Mesendoderm (in vitro differentiated cells): ENCODE measurements around the gene HERPUD2.
"Not testable (repeated sequence)": the region's sequence is repeated elsewhere in the genome, so short reads cannot be mapped to it uniquely, and the experiment has no call there.

Experiments used
- DNase-seq: peaks from one replicate; pipeline ENCODE4 v3.0.0; 2013
- H2AK5ac ChIP-seq: 2 replicates; pipeline ENCODE4 v1.6.1; 2013; ENCODE audit warnings: low read length, inconsistent platforms
- H2BK120ac ChIP-seq: 2 replicates; pipeline ENCODE4 v1.6.1; 2013; ENCODE audit warnings: low read depth, mild to moderate bottlenecking, low read length, moderate library complexity, mixed read lengths
- H2BK15ac ChIP-seq: replicated peaks from 2 replicates; pipeline ENCODE4 v1.6.1; 2013; ENCODE audit warnings: low read depth, mild to moderate bottlenecking, moderate library complexity
- H2BK5ac ChIP-seq: 2 replicates; pipeline ENCODE4 v1.6.1; 2013; ENCODE audit warnings: low read length, inconsistent platforms
- H3K18ac ChIP-seq: 2 replicates; pipeline ENCODE4 v1.6.1; 2013; ENCODE audit warnings: mild to moderate bottlenecking, low read length, mixed read lengths
- H3K23ac ChIP-seq: one replicate; pipeline ENCODE4 v1.6.1; 2013; ENCODE audit warnings: low read length
- H3K27ac ChIP-seq: 2 replicates; pipeline ENCODE4 v1.5.1; 2013; ENCODE audit warnings: low read depth, mild to moderate bottlenecking, inconsistent platforms, low read length, moderate library complexity
- H3K27me3 ChIP-seq: 2 replicates; pipeline ENCODE4 v1.6.1; 2013; ENCODE audit warnings: low read length, control low read depth, mild to moderate bottlenecking, inconsistent platforms; ENCODE audit not compliant: insufficient read depth, poor library complexity
- H3K36me3 ChIP-seq: 2 replicates; pipeline ENCODE4 v1.6.1; 2013; ENCODE audit warnings: low read length, inconsistent platforms; ENCODE audit not compliant: control insufficient read depth, insufficient read depth
- H3K4ac ChIP-seq: one replicate; pipeline ENCODE4 v1.6.1; 2013; ENCODE audit warnings: low read depth, mild to moderate bottlenecking, low read length, moderate library complexity
- H3K4me1 ChIP-seq: 2 replicates; pipeline ENCODE4 v1.6.1; 2013; ENCODE audit warnings: low read depth, low read length, inconsistent platforms; ENCODE audit not compliant: control insufficient read depth
- H3K4me2 ChIP-seq: 2 replicates; pipeline ENCODE4 v1.6.1; 2013; ENCODE audit warnings: low read length
- H3K4me3 ChIP-seq: 2 replicates; pipeline ENCODE4 v1.5.1; 2013; ENCODE audit warnings: mild to moderate bottlenecking, low read length
- H3K56ac ChIP-seq: one replicate; pipeline ENCODE4 v1.6.1; 2013; ENCODE audit warnings: low read length
- H3K79me1 ChIP-seq: 2 replicates; pipeline ENCODE4 v1.6.1; 2013; ENCODE audit warnings: low read length, inconsistent platforms
- H3K79me2 ChIP-seq: 2 replicates; pipeline ENCODE4 v1.6.1; 2013; ENCODE audit warnings: mild to moderate bottlenecking, low read length; ENCODE audit not compliant: control insufficient read depth, insufficient read depth
- H3K9ac ChIP-seq: 2 replicates; pipeline ENCODE4 v1.6.1; 2013; ENCODE audit warnings: low read length, inconsistent platforms
- H4K5ac ChIP-seq: one replicate; pipeline ENCODE4 v1.6.1; 2013; ENCODE audit warnings: low read length
- H4K8ac ChIP-seq: one replicate; pipeline ENCODE4 v1.6.1; 2013; ENCODE audit warnings: low read depth, mild to moderate bottlenecking, control low read depth, low read length, moderate library complexity
- WGBS: extraction: QIAGEN DNeasy Blood & Tissue Kit; methylation state at CpG from one replicate; pipeline ENCODE4 v1.1.7; 2013; ENCODE audit warnings: low lambda C conversion rate, missing lambda C conversion rate; ENCODE audit not compliant: insufficient coverage; ENCODE audit errors: extremely low coverage; 5-methylcytosine and 5-hydroxymethylcytosine counted together

The HERPUD2 gene

GRCh38 chr7:35660411-35660810 lies 34.5 kb downstream of the HERPUD2 start:
- not testable (repeated sequence) for H3K18ac ChIP-seq, H3K79me2 ChIP-seq, H3K4me3 ChIP-seq, H3K36me3 ChIP-seq, H4K5ac ChIP-seq, H3K9ac ChIP-seq, H2BK120ac ChIP-seq, H3K79me1 ChIP-seq, H2AK5ac ChIP-seq, H3K23ac ChIP-seq, DNase-seq, H3K56ac ChIP-seq, H3K4me1 ChIP-seq, H3K4ac ChIP-seq, H2BK5ac ChIP-seq, H3K27me3 ChIP-seq, H2BK15ac ChIP-seq, H4K8ac ChIP-seq, H3K27ac ChIP-seq, H3K4me2 ChIP-seq
- no CpG with 5 or more reads among the region's 4 CpGs for WGBS

GRCh38 chr7:35658606-35659201 lies 36.2 kb downstream of the HERPUD2 start:
- WGBS, result no CpG with 5 or more reads among the region's 1 CpG
- Histone ChIP-seq H2BK15ac (no peak overlapping the region), H3K4ac (no peak overlapping the region), H3K27me3 (no peaks in the 10 kb centered on the region), H2BK5ac (no peak overlapping the region), H3K9ac (no peak overlapping the region), H3K27ac (no peak overlapping the region), H3K4me2 (no peak overlapping the region), H3K56ac (no peak overlapping the region), H3K4me3 (no peak overlapping the region), H3K79me1 (no peaks in the 10 kb centered on the region), H3K79me2 (no peaks in the 10 kb centered on the region), H2AK5ac (no peak overlapping the region), H3K23ac (no peak overlapping the region), H4K5ac (no peak overlapping the region), H2BK120ac (no peak overlapping the region), H4K8ac (no peak overlapping the region), H3K36me3 (no peaks in the 10 kb centered on the region), H3K18ac (no peak overlapping the region), H3K4me1 (no peaks in the 10 kb centered on the region)
- no peak for DNase-seq

GRCh38 chr7:35657125-35657524 lies 37.8 kb downstream of the HERPUD2 start:
- Histone ChIP-seq H3K4me2 (no peak overlapping the region), H3K79me2 (peaks cover 1% of the 10 kb centered on the region), H4K5ac (no peak overlapping the region), H4K8ac (no peak overlapping the region), H3K27me3 (no peaks in the 10 kb centered on the region), H3K9ac (no peak overlapping the region), H2BK5ac (no peak overlapping the region), H2AK5ac (no peak overlapping the region), H3K4me3 (no peak overlapping the region), H3K23ac (no peak overlapping the region), H3K27ac (no peak overlapping the region), H3K4me1 (no peaks in the 10 kb centered on the region), H3K36me3 (no peaks in the 10 kb centered on the region), H2BK15ac (no peak overlapping the region), H2BK120ac (no peak overlapping the region), H3K56ac (no peak overlapping the region), H3K18ac (no peak overlapping the region), H3K79me1 (peaks cover 2% of the 10 kb centered on the region), H3K4ac (no peak overlapping the region)
- WGBS, result no CpG with 5 or more reads among the region's 2 CpGs
- DNase-seq, result no peak

- not testable (repeated sequence) for H2AK5ac ChIP-seq, H3K27me3 ChIP-seq, H3K56ac ChIP-seq, H3K23ac ChIP-seq, H2BK5ac ChIP-seq, H4K5ac ChIP-seq, H2BK120ac ChIP-seq, H3K9ac ChIP-seq, H3K36me3 ChIP-seq, H4K8ac ChIP-seq, H3K79me2 ChIP-seq, H3K18ac ChIP-seq, H2BK15ac ChIP-seq, H3K4me3 ChIP-seq, H3K27ac ChIP-seq, DNase-seq, H3K4me1 ChIP-seq, H3K4ac ChIP-seq, H3K4me2 ChIP-seq
- WGBS, result no CpG with 5 or more reads among the region's 3 CpGs
- peaks cover 10% of the 10 kb centered on the region for H3K79me1 ChIP-seq
These were observed 40.4 kb downstream of the HERPUD2 start for GRCh38 chr7:35654558-35654957.

GRCh38 chr7:35652124-35652523 lies 42.8 kb downstream of the HERPUD2 start:
- Histone ChIP-seq H3K27me3 (no peaks in the 10 kb centered on the region), H4K5ac (no peak overlapping the region), H3K18ac (no peak overlapping the region), H3K27ac (no peak overlapping the region), H3K23ac (no peak overlapping the region), H2BK120ac (no peak overlapping the region), H2BK5ac (no peak overlapping the region), H3K4me1 (peaks cover 16% of the 10 kb centered on the region), H2BK15ac (no peak overlapping the region), H3K56ac (no peak overlapping the region), H3K9ac (no peak overlapping the region), H3K4me3 (no peak overlapping the region), H2AK5ac (no peak overlapping the region), H3K36me3 (no peaks in the 10 kb centered on the region), H3K79me2 (peaks cover 6% of the 10 kb centered on the region), H3K4ac (no peak overlapping the region), H3K79me1 (peaks cover 10% of the 10 kb centered on the region), H4K8ac (no peak overlapping the region), H3K4me2 (no peak overlapping the region)
- no CpG with 5 or more reads among the region's 5 CpGs for WGBS
- no peak for DNase-seq

- Histone ChIP-seq H3K4me1 (peaks cover 16% of the 10 kb centered on the region), H4K8ac (no peak overlapping the region), H3K79me2 (peaks cover 6% of the 10 kb centered on the region), H3K23ac (no peak overlapping the region), H2BK5ac (no peak overlapping the region), H3K9ac (no peak overlapping the region), H2AK5ac (peak overlapping the region; percentile 29), H3K18ac (no peak overlapping the region), H2BK120ac (no peak overlapping the region), H3K36me3 (no peaks in the 10 kb centered on the region), H3K27me3 (no peaks in the 10 kb centered on the region), H3K27ac (no peak overlapping the region), H2BK15ac (no peak overlapping the region), H3K4ac (no peak overlapping the region), H3K79me1 (peaks cover 10% of the 10 kb centered on the region), H3K4me2 (no peak overlapping the region), H3K4me3 (no peak overlapping the region), H4K5ac (no peak overlapping the region), H3K56ac (no peak overlapping the region)
- WGBS, result no CpG with 5 or more reads among the region's 4 CpGs
- DNase-seq, result no peak
These were observed 44.2 kb downstream of the HERPUD2 start for GRCh38 chr7:35650751-35651150.
